Measurements from ENCODE around the gene RAET1G.

GRCh38 chr6:149901444-149902140 lies 21.3 kb downstream of the RAET1G start:
- no peak for TF ChIP-seq ZNF362 (CRISPR knock-in tag; IDR thresholded peaks at IDR 0.05; ENCODE audit: borderline replicate concordance)
- TF ChIP-seq CTCF (CRISPR knock-in tag; IDR thresholded peaks at IDR 0.05), result no peak
- TF ChIP-seq HNRNPH1 (optimal IDR thresholded peaks at IDR 0.05; ENCODE audit: low read depth, low read length), result no peak
- TF ChIP-seq RERE (CRISPR knock-in tag; IDR thresholded peaks at IDR 0.05; ENCODE audit: low read depth), result no peak
- TF ChIP-seq SIN3A (IDR thresholded peaks at IDR 0.05; ENCODE audit: borderline replicate concordance, low read depth, low read length), result no peak
- TF ChIP-seq FIP1L1 (IDR thresholded peaks at IDR 0.05; ENCODE audit: borderline replicate concordance, insufficient read depth, low read depth, low read length), result no peak
- no peak for TF ChIP-seq ZNF512 (CRISPR knock-in tag; IDR thresholded peaks at IDR 0.05)
- no peak for TF ChIP-seq SRSF9 (IDR thresholded peaks at IDR 0.05; ENCODE audit: borderline replicate concordance, insufficient read depth, low read depth, low read length, poor library complexity, severe bottlenecking)
- no peak for TF ChIP-seq SAFB2 (CRISPR knock-in tag; IDR thresholded peaks at IDR 0.05; ENCODE audit: borderline replicate concordance, low read depth)
- TF ChIP-seq TOE1 (CRISPR knock-in tag; IDR thresholded peaks at IDR 0.05), result no peak
- TF ChIP-seq JUND (CRISPR knock-in tag; IDR thresholded peaks at IDR 0.05), result no peak
- TF ChIP-seq POLR2A (IDR thresholded peaks at IDR 0.05; ENCODE audit: insufficient read depth in 1 of 2, low read depth in 2 of 2, low read length in 2 of 2), result no peak
- no peak for TF ChIP-seq NR2C2 (CRISPR knock-in tag; IDR thresholded peaks at IDR 0.05; ENCODE audit: borderline replicate concordance)
- no peak for TF ChIP-seq MXD1 (CRISPR knock-in tag; IDR thresholded peaks at IDR 0.05)
